Measurements from ENCODE around the gene COMTD1. TPM values are rescaled to one million over a fixed set of nuclear protein-coding genes. Genes with fewer than 3 reads are reported as not detected.

The COMTD1 gene
- total and polyA plus RNA-seq, 2 of the 13 experiments (the other 11 are each of a cell fraction or from before 2014, with no cell fraction given), result 11.8 to 18.4 TPM

- BruUV-seq (replicated peaks), result no TSS peak
- DNase-seq (ENCODE audit: low spot score) (no peak), FAIRE-seq (no peak), ATAC-seq (no peak)
- intact Hi-C loops (cut with micrococcal nuclease; ENCODE audit: unreplicated experiment), result no loop called here
- H3K36me3 ChIP-seq (replicated peaks in 1 of 2; ENCODE audit: control insufficient read depth in 1 of 2, insufficient read depth in 2 of 2, low read length in 2 of 2), result peaks cover 13 to 68% of the 10 kb centered on the region in 2 experiments
- no peak overlapping the region for H3K9ac ChIP-seq (ENCODE audit: insufficient read depth, low read depth, low read length)
- H3K4me3 ChIP-seq (replicated peaks in 1 of 3; ENCODE audit: insufficient read depth in 1 of 3, low read depth in 2 of 3, low read length in 3 of 3), result no peak overlapping the region
- CTCF ChIA-PET (ENCODE audit: low intra/inter-chr PET ratio, low total read pairs), result no interaction called here
- H2AFZ ChIP-seq (ENCODE audit: low read length), result no peak overlapping the region
- peaks cover 67% of the 10 kb centered on the region for H3K4me1 ChIP-seq (ENCODE audit: insufficient read depth, low read length)
- TF ChIP-seq TCF7L2 (IDR thresholded peaks at IDR 0.05; ENCODE audit: low read depth, low read length) (no peak), RXRA (CRISPR knock-in tag; IDR thresholded peaks at IDR 0.05) (no peak), ZNF605 (CRISPR knock-in tag; IDR thresholded peaks at IDR 0.05) (0 out of 2 replicates have a peak, but pooled peaks have one; percentile 40)
- H3K79me2 ChIP-seq (ENCODE audit: insufficient read depth, low read length), result peaks cover 67% of the 10 kb centered on the region
- POLR2A ChIA-PET, result interaction anchor here (1.0 to 6.8 kb wide), 7 partner anchors 9 to 114 kb away, joined by 3 to 55 read pairs (median 4); partner anchors contain the start of genes COMTD1, SAMD8 and VDAC2
- in situ Hi-C loops (cut with HindIII; ENCODE audit: extremely low pct_ligation_motif_present, low pct_unique_long_range_greater_than_20kb), result no loop called here
- WGBS (ENCODE audit: low lambda C conversion rate), result 93% methylated on average over 2 of the region's 2 CpGs
- H3K27ac ChIP-seq (ENCODE audit: extremely low read length, insufficient read depth, low read length), result peak overlapping the region; percentile 38
- peak overlapping the region; percentile 44; the same call in 1 of the 2 replicates for H3K4me2 ChIP-seq (ENCODE audit: low read depth, low read length)
- no peaks in the 10 kb centered on the region; a peak in 1 of 5 replicates for H3K27me3 ChIP-seq (ENCODE audit: control insufficient read depth in 1 of 2, insufficient read depth in 2 of 2, low read length in 2 of 2)
- peaks cover 45% of the 10 kb centered on the region for H4K20me1 ChIP-seq (ENCODE audit: insufficient read depth, low read length)
- H3K9me3 ChIP-seq (ENCODE audit: low read length), result no peaks in the 10 kb centered on the region
Measured at GRCh38 chr10:75226095-75226494, 9.7 kb downstream of the COMTD1 start.

- ATAC-seq (no peak), DNase-seq (ENCODE audit: low spot score) (no peak), FAIRE-seq (no peak)
- Histone ChIP-seq H3K9ac (ENCODE audit: insufficient read depth, low read depth, low read length) (no peak overlapping the region), H3K27me3 (ENCODE audit: control insufficient read depth in 1 of 2, insufficient read depth in 2 of 2, low read length in 2 of 2) (no peaks in the 10 kb centered on the region; a peak in 1 of 5 replicates), H3K79me2 (ENCODE audit: insufficient read depth, low read length) (peaks cover 73% of the 10 kb centered on the region), H3K4me2 (ENCODE audit: low read depth, low read length) (no peak overlapping the region), H3K9me3 (ENCODE audit: low read length) (no peaks in the 10 kb centered on the region), H2AFZ (ENCODE audit: low read length) (no peak overlapping the region), H3K36me3 (replicated peaks in 1 of 2; ENCODE audit: control insufficient read depth in 1 of 2, insufficient read depth in 2 of 2, low read length in 2 of 2) (peaks cover 18 to 68% of the 10 kb centered on the region in 2 experiments), H3K4me1 (ENCODE audit: insufficient read depth, low read length) (peaks cover 72% of the 10 kb centered on the region), H3K4me3 (replicated peaks in 1 of 3; ENCODE audit: insufficient read depth in 1 of 3, low read depth in 2 of 3, low read length in 3 of 3) (no peak overlapping the region), H4K20me1 (ENCODE audit: insufficient read depth, low read length) (peaks cover 42% of the 10 kb centered on the region), H3K27ac (ENCODE audit: extremely low read length, insufficient read depth, low read length) (peak overlapping the region; percentile 21)
- in situ Hi-C loops (cut with HindIII; ENCODE audit: extremely low pct_ligation_motif_present, low pct_unique_long_range_greater_than_20kb) (no loop called here), intact Hi-C loops (cut with micrococcal nuclease; ENCODE audit: unreplicated experiment) (no loop called here)
- WGBS (ENCODE audit: low lambda C conversion rate), result 97% methylated on average over 2 of the region's 2 CpGs
- no peak for TF ChIP-seq TCF12 (IDR thresholded peaks at IDR 0.05)
- no peak for TF ChIP-seq TCF12 (CRISPR knock-in tag; IDR thresholded peaks at IDR 0.05)
- TF ChIP-seq ZNF256 (CRISPR knock-in tag; conservative IDR thresholded peaks at IDR 0.05), result no peak
- TF ChIP-seq RBM22 (optimal IDR thresholded peaks at IDR 0.05; ENCODE audit: low read length), result peak; percentile 54
- ChIA-PET CTCF (ENCODE audit: low intra/inter-chr PET ratio, low total read pairs) (no interaction called here), POLR2A (interaction anchor here (6.8 kb wide), 1 partner anchor 12 kb away, joined by 55 read pairs; the partner anchor contains the start of gene VDAC2)
- BruUV-seq (replicated peaks), result no TSS peak
Measured at GRCh38 chr10:75223507-75223906, 12.2 kb downstream of the COMTD1 start.
